ENCODE measurements around the gene CYP39A1.

DNA sequence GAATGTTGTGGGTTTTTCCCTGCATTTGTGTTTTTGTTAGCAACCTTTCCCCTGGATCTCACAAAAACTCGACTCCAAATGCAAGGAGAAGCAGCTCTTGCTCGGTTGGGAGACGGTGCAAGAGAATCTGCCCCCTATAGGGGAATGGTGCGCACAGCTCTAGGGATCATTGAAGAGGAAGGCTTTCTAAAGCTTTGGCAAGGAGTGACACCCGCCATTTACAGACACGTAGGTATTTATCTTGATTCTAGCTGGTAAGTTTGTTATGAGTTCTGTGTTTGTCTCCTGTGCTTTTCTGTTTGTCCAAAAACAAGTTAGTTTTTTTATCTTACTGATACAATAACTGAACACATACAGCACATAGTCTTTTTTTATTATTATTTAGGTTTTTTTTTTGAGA is 3.2 kb upstream of the CYP39A1 start:
- TF ChIP-seq, protein P1, sequence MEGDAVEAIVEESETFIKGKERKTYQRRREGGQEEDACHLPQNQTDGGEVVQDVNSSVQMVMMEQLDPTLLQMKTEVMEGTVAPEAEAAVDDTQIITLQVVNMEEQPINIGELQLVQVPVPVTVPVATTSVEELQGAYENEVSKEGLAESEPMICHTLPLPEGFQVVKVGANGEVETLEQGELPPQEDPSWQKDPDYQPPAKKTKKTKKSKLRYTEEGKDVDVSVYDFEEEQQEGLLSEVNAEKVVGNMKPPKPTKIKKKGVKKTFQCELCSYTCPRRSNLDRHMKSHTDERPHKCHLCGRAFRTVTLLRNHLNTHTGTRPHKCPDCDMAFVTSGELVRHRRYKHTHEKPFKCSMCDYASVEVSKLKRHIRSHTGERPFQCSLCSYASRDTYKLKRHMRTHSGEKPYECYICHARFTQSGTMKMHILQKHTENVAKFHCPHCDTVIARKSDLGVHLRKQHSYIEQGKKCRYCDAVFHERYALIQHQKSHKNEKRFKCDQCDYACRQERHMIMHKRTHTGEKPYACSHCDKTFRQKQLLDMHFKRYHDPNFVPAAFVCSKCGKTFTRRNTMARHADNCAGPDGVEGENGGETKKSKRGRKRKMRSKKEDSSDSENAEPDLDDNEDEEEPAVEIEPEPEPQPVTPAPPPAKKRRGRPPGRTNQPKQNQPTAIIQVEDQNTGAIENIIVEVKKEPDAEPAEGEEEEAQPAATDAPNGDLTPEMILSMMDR (IDR thresholded peaks at IDR 0.05), result no peak
- TF ChIP-seq POLR2A (IDR thresholded peaks at IDR 0.05), result no peak
- no peak for TF ChIP-seq EP300 (IDR thresholded peaks at IDR 0.05)
